Midbrain (tissue), 1 donor: Measurements from ENCODE around the gene MAJIN.
A peak's percentile ranks its signal among the peaks of the same experiment; 100 is the strongest.
"Not testable (repeated sequence)": the region's sequence is repeated elsewhere in the genome, so short reads cannot be mapped to it uniquely, and the experiment has no call there.

Source experiments
- DNase-seq: peaks from one replicate; lab custom pipeline; 2025; lab: John Stamatoyannopoulos, UW

Gene MAJIN, protein sequence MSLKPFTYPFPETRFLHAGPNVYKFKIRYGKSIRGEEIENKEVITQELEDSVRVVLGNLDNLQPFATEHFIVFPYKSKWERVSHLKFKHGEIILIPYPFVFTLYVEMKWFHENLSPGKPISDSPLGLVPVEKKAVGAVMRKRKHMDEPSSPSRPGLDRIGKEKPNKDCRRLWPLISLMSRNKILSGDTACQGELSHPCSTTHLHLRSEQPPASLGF

DNA sequence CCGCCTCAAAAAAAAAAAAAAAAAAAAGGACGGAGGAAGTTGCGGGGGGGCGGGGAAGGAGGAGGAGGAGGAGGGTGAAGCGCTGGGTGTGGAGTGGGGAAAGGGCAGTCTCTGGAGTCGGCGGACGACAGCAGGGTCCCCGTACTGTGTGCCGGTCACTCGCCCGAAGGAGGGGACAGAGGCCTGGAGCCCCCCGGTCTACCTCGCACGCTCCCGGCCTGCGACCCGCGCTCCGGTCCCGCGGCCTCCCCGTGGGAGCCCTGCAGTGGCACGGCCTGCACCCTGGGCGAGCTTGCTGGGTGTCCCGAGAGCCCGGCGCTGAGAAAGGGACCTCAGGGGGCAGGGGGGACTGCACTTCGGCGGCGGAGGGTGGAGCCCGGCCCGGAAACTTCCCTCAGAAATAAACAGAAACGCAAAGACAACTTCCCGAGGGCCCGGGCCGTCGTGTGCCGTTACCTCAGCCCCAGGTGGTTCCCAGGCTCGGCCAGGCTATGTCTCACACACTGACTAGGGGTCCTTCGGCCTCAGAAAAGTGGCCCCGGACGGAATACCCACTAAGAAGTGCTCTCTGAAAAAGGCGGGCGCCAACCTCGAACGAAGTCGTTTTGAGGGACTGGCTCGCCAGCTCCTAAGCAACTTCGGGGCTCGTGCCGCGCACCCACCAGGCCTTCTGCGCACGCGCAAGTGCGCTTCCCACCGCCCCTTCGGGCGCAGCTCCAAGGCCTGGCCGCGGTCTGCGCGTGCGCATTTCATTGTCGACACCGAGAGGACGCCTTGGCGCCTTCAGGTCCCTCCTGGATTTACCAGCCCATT is at the start of gene MAJIN:
MAJIN (minus strand) TSS at position 688 of the 813 bp plus-strand sequence. CDS start 12,703 bp downstream, outside the sequence.
- peak; percentile 64 for DNase-seq

DNA sequence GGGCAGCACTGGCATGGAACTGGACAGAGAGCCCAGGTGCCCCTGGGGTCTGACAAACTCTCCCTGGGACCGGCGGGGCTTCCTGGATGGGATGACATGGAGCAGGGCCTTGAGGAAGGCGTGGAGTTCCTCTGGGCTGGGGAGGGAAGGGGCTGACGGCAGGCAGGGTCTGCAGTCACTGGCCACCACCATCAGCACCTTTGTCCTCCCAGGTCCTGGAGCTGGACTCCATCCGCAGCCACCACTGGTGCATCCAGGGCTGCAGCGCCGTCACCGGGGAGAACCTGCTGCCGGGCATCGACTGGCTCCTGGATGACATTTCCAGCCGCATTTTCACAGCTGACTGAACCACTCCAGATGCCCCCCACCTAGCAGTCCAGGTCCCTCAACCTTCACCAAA is 49.6 kb upstream of the MAJIN start:
- DNase-seq, result no peak

DNA sequence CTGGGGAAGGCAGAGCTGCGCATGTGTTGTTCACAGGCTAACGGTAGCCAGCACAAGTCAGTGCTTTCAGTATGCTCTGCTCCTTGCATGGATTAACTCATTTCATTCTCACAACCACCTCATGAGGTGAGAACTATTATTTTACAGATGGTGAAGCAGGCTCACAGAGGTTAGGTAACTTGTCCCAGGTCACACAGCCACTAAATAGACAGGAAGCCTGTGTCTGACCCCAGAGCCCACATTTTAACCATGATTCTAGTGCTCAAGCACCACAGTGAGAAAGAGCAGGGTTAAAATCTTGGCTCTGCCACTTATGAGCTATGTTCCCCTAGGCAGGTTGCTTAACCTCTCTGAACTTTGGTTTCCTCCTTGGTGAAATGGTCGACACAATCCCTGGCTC is 49.1 kb upstream of the MAJIN start:
- DNase-seq, result no peak

DNA sequence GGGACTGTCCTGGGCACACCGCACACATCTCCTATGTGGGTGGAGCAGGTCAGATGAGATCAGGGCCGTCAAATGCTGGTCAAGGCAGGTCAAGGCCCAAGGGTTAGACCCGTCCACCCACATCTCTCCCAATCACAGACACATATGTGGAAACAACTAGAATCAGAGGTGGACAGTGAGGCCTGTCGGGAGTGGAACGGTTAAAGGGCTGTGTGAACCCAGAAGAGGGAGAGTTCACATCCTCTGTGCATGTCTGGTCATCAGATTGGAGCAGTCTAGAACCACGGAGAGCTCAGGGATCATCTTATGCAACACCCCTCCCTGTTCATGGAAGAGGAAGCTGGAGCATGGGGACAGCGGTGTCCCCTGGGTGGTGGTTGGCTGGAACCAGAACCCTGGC is 47.9 kb upstream of the MAJIN start:
- no peak for DNase-seq

DNA sequence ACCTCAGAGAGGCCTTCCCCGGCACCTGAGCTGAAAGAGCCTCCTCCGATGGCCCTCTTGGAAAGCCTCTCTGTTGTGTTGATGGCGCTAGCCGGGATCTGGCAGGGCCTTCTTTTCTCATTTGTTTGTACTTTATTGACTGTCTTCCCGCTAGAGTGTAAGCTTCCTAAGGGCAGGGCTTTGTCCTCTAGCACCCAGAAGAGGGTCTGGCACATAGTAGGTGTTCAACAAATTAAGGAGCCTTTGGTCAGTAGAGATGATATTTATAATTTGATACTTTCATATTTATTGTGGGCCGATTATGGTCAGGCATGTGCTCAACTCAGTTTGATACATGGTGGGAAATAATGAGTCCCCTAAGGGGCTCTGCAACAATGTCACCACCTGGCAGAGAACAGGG is 46.0 kb upstream of the MAJIN start:
- DNase-seq, result no peak

DNA sequence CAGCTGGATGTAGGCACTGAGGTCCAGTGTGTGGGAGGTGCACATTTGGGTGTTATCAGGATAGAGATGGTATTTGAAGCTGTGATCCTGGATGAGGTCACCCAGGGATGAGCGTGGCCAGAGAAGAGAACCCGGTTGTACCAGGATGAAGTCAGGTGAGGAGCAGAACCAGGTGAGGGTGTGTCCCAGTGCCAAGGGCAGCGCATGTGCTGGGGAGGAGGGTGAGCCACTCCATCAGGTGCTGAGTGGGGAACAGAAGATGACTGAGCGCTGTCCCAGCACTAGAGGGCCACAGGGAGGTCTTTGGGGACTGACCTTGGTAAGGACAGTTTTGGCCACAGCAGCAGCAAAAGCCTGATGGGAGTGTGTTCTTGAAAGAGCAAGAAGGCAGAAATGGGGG is 44.8 kb upstream of the MAJIN start:
- no peak for DNase-seq

DNA sequence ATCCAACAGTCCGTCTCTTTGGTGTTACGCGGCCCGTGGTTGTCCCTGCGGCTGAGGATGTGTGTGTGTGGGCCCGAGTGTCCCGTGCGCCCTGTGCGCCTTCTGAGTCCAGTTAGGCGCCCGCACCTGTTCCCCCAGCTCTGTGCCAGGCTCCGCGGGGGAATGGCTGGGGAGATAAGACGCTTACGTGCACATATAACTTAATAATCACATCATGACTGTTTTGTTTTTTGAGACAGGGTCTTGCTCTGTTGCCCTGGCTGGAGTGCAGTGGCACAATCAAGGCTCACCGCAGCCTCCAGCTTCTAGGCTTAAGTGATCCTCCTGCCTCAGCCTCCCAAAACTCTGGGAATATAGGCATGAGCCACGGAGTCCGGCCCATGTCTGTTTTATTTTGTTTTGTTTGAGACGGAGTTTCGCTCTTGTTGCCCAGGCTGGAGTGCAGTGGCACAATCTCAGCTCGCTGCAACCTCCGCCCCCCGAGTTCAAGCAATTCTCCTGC is 42.9 kb upstream of the MAJIN start:
- no peak for DNase-seq

DNA sequence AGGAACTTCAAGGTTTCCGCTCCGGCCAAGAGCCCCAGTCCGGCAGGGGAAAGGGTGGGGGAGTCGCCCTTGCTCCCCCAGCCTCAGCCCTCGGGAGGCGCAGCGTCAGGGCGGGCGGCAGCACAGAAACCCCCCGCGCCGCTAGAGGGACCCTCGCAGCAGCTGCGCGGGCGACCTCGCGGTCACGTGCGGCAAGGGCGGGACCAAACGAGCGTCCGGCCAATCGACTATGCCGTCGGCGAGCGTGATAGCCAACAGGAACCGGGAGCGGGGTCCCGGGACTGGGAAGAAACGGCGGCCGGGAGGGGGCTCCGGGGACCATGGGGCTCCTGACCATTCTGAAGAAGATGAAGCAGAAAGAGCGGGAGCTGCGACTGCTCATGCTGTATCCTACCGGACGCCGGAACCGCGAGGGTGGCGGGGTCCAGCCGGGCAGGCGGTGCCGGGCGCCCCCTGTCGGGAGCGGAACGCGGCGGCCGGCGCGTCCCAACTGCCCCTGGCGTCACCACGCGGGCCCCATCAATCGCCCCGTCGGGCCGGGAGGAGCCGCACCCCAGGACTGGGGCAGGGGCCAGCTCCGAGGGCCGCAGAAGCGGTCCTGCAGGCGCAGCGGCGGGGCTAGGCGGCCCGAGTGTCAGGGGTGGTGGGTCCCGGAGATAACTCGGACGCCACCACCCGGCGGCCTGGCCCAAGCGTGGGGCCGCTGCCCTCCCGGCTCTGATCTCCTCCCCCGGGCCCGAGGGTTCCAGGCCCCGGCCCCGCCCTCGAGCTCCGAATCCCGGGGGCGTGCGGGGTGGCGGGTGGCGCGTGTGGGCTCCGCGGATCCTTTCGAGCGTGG is 42.2 kb upstream of the MAJIN start, which contains the start of gene ARL2:
ARL2 (plus strand) TSS at position 273 of the 838 bp plus-strand sequence; CDS start at position 321, 48 bp downstream.
- DNase-seq, result peak; percentile 91

DNA sequence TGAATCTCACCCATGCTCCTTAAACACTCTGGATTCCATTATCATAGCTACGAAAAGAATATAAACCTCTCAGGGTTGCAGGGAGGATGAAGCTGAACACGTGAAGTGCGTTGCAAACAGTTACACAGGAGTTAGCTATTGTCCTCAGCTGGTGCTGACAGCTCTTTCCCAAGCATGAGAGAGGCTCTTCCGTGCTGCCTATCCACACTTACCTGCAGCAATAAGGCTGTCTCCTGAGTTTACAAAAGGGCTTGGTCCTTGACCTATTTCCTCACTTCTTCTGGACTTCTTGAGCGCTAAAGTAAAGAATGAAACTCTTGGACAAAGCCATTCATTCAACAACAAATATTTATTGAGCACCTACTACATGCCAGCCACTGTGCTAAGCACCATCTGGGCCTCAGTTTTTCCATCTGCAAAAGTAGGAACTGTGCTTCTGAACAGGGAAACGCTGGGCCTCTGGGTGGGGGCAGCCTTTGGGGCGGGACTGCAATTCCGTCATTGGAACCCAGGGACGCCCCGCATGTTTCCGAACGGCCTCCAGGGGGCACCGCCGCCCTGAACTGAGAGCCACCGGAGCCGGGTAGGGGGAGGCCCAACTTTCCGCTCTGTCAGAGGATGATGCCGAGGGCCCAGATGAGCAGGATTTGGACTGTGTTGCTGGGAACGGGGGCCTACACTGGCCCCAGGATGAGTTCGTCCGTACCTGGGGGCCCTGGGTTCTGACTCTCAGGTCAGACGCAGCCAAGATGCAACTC is 41.4 kb upstream of the MAJIN start:
- DNase-seq, result peak; percentile 90

DNA sequence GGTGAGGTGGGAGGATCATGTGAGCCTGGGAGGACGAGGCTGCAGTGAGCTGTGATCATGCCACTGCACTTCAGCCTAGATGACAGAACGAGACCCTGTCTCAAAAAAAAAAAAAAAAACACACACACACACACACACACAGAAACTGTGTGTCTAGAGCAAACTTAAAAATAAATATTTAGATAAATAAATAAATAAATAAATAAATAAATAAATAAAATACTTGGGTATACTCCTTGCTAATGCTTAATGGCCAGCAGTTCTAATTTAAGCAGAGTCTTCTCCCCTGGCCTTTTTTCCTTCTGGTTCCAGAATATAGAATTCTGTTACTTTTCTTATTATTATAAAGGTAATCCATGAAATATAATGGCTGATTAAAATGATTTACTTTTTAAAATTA is 37.0 kb upstream of the MAJIN start:
- no peak for DNase-seq

DNA sequence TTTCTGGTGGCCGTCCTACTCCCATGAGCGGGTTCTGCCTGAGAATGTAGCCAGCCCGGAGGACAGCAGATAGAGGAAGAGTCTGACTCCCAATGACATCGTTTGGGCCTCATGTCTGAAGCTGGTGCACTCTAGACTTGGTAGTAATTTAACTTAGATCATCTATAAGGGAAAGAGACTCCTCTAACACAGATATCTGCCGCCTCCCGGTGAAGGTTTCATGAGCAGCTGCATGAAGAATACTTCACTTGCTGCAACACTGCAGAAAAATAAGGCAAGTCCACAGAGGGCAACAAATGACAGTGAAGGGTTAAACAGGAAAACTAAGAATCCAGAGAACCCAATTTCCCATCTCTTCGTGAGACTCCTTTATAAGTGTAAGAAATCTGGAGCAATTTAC is 36.1 kb upstream of the MAJIN start:
- no peak for DNase-seq

DNA sequence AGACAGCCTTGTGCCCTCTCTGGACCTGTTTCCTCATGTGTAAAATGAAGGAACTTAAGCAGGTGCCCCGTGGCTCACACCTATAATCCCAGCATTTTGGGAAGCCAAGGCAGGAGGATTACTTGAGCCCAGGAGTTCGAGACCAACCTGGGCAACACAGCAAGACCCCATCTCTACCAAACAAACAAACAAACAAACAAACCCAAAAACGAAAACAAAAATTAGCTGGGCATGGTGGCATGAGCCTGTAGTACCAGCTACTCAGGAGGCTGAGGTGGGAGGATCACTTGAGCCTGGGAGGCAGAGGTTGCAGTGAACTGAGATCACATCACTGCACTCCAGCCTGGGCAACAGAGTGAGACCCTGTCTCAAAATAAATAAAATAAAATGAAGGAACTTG is 32.1 kb upstream of the MAJIN start:
- DNase-seq, result not testable (repeated sequence)

DNA sequence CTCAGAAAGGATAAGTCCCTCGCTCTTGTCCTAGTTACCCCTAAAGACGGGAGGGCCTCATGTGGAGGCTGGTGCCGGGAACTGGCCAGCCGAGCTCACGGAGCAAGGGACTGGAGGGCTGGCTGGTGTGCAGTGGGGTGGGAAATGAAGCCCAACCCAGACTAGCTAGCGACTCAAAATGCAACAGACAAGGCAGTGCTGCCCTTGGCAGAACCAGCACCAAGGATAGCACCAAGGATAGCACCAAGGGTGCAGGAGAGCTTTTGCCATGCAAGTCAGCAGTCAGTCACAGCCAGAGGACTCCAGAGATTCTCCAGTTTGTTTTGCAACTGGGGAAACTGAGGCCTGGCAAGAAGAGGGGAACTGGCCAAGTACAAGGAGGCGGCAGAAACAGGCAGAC is 31.4 kb upstream of the MAJIN start:
- DNase-seq, result no peak

DNA sequence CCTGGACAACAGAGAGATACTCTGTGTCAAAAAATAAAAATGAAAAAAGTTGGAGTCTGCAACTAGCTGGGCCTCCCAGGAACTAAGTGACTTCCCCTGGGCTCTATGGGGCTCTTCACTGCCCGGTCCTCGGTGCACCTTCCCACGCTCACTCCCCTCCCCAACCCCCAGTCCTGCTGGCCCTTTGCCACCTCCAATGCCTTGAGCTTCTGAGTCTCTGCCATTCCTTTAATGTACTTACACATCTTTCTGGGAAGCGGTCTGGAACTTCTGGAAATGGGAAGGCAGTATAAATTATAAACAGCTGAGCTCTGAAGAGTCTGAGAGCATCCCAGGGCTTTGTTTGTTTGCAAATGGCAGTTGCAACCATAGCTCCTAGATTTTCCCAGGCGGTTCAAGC is 30.8 kb upstream of the MAJIN start:
- no peak for DNase-seq

DNA sequence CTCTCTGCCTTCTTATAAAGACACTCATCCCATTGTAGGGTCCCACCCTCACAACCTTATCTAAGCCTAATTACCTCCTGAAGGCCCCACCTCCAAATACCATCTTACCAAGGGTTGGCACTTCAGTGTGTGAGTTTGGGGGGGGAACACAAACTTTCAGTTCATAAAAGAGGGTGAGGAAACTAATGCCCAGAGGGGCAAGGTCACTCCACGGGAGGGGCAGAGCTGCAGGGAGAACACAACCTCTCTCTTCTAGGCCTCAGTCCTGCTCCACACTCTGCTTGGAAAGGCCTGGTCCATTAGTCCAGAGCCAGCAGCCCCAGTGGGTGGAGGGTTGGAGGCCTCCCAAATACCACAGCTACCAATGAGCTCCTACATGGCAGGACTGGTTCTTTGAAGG is 27.6 kb upstream of the MAJIN start:
- DNase-seq, result no peak

DNA sequence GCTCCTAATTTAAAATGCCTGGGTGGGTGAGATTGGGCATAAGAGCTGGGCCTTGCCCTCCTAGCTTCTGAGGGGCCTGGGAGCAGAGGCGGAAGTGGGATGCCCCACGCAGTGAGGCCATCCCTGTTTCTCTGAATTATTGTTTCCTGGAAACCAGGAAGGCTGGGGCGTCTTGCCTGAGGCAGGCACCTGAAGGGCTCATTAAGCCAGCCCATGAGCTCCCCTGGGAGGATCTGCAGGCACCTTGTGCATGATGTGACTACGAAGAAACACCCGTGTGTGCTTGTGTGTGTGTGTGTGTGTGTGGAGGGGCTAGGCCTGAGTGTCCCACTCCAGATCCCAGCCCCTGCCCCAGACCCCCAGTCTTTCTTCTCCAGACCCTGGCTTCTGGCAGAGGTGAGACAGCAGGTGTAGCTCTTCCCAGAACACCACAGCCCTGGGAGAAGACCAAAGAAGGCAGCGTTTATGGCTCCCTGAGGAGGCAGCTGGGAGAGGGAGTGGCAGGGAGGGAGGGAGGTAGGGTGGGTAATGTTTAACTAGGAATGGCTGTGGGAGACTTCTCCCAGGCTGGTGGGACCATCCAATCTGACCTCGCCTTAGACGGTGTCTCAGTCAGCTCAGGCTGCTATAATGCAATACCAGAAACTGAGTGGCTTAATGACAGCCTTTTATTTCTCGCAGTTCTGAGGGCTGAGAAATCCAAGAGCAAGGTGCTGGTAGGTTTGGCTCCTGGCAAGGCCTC is 27.0 kb upstream of the MAJIN start:
- DNase-seq, result no peak

DNA sequence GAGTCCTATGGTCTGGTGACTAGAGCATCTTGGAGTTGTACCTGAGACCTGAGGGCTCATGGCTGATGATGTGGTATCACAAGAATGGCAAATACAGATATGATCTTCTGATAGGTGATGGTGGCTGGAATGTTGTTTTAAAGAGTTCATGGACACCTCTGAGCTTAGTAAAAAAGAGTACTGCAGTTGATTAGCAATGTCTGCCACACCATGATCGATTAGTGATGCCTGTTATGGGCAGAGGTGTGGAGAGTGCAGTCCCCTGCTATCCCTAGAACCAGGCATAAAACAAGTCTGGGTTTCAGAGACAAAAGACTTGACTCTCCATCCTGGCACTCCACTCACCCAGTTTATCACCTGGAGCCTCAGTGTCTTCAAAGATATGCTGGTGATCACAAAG is 26.2 kb upstream of the MAJIN start:
- no peak for DNase-seq

DNA sequence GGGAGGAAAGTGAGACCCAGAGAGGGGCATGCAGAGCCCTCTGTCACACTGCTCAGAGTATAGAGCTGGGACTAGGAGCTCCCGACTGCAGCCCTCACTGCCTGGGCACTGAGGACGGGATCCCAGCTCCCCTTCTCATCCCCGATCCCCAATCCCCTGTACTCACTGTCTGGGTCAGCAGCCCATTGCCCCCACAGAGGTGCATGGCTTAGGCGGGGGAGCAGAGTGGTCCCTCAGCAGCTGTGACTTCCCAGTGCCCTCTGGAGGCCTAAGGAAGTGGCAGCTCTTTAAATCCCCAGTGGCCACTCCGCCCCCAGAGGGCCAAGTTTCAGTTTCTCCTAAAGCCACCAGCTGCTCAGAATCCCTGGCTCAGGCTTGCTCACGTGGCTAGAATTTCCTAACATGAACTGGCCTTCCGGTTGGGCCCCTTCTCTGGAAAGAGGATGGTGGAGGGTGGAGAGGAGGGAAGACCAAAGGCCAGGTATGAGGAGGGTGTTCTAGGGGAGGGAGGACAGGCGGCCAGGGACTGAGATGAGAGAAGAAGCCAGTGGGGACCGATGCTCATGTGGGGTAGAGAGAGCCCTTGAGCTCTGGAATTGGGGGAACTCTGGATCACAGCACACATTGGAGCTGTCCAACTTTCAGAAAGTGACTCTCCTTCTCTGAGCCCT is 24.9 kb upstream of the MAJIN start, which contains the start of gene BATF2:
BATF2 (minus strand) TSS at position 262 of the 671 bp plus-strand sequence; CDS start at position 205, 57 bp downstream.
- DNase-seq, result peak; percentile 48

DNA sequence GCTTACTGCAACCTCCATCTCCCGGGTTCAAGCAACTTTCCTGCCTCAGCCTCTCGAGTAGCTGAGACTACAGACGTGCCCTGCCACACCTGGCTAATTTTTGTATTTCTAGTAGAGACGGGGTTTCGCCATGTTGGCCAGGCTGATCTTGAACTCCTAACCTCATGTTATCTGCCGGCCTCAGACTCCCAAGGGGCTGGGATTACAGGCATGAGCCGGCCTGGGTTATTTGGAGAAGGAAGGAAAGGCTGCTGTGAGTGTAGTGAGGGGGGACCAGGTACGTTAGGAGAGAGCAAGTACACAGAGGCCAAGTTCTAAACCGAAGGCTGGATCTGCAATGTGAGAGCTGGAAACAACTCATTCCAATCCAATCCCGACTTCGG is 24.4 kb upstream of the MAJIN start:
- no peak for DNase-seq

DNA sequence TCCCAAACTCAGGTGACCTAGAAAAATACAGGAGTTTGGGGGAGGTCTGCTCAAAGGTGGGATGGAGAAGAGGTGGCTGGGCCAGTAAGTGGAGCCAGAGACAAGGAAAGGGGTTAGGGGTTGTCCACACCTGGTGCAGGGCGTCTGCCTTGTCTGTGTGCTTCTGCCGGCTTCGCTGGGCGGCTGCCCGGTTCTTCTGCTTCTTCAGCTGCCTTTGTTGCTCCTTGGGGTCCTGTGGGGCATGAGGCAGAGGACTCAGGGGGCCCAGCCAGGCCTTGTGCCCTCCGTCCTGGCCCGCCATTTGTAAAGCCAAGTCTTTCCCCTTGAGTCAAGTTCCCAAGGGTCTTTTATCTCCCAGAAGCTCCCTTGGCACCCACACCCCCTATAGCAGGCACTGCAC is 22.4 kb upstream of the MAJIN start:
- no peak for DNase-seq
